Stomach (tissue), 4 donors: Measurements from ENCODE around the gene UBE2M.

Experiments
- POLR2A ChIP-seq, 4 donors: fragments of 450-650 bp; IDR thresholded peaks; one replicate each; pipeline ENCODE4 v1.6.1; 2016; ENCODE audit warnings: antibody characterized with exemption in 4 of 4, control low read depth in 2 of 4, mild to moderate bottlenecking in 1 of 4, moderate library complexity in 1 of 4
- TF ChIP-seq, protein P1 (sequence below), 7 experiments: fragments of 450-650 bp in 4 of 7; fragments of 200-600 bp in 3 of 7; sonication (generic) in 3 of 7; IDR thresholded peaks; one replicate each; pipeline ENCODE4 v1.5.1; 2016 to 2019; ENCODE audit warnings: antibody characterized with exemption in 7 of 7, control low read depth in 2 of 7, mild to moderate bottlenecking in 1 of 7

DNA sequence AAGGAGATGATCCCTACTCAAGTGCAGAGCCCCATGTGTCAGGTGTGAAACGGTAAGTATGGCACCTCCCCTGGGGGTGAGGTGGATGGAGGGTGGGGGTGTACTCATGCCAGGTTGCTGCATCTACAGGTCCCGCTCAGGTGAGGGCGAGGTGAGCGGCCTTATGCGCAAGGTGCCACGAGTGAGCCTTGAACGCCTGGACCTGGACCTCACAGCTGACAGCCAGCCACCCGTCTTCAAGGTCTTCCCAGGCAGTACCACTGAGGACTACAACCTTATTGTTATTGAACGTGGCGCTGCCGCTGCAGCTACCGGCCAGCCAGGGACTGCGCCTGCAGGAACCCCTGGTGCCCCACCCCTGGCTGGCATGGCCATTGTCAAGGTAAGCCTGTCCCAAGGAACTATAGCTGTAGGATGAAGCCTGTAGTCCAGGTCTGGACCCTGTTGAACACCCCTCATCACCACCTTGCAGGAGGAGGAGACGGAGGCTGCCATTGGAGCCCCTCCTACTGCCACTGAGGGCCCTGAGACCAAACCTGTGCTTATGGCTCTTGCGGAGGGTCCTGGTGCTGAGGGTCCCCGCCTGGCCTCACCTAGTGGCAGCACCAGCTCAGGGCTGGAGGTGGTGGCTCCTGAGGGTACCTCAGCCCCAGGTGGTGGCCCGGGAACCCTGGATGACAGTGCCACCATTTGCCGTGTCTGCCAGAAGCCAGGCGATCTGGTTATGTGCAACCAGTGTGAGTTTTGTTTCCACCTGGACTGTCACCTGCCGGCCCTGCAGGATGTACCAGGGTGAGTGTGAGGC lies 9.3 kb downstream of the UBE2M start:
- TF ChIP-seq POLR2A (IDR thresholded peaks at IDR 0.05): no peak
- TF ChIP-seq, protein P1, sequence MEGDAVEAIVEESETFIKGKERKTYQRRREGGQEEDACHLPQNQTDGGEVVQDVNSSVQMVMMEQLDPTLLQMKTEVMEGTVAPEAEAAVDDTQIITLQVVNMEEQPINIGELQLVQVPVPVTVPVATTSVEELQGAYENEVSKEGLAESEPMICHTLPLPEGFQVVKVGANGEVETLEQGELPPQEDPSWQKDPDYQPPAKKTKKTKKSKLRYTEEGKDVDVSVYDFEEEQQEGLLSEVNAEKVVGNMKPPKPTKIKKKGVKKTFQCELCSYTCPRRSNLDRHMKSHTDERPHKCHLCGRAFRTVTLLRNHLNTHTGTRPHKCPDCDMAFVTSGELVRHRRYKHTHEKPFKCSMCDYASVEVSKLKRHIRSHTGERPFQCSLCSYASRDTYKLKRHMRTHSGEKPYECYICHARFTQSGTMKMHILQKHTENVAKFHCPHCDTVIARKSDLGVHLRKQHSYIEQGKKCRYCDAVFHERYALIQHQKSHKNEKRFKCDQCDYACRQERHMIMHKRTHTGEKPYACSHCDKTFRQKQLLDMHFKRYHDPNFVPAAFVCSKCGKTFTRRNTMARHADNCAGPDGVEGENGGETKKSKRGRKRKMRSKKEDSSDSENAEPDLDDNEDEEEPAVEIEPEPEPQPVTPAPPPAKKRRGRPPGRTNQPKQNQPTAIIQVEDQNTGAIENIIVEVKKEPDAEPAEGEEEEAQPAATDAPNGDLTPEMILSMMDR (IDR thresholded peaks at IDR 0.05): no peak
